ENCODE data around the gene PCDHAC2. TPM values are rescaled to one million over a fixed set of nuclear protein-coding genes. Genes with fewer than 3 reads are reported as not detected.
A peak's percentile ranks its signal among the peaks of the same experiment; 100 is the strongest.

Gene PCDHAC2
- total RNA-seq, 1 experiment from 2014 or later, result not detected

DNA sequence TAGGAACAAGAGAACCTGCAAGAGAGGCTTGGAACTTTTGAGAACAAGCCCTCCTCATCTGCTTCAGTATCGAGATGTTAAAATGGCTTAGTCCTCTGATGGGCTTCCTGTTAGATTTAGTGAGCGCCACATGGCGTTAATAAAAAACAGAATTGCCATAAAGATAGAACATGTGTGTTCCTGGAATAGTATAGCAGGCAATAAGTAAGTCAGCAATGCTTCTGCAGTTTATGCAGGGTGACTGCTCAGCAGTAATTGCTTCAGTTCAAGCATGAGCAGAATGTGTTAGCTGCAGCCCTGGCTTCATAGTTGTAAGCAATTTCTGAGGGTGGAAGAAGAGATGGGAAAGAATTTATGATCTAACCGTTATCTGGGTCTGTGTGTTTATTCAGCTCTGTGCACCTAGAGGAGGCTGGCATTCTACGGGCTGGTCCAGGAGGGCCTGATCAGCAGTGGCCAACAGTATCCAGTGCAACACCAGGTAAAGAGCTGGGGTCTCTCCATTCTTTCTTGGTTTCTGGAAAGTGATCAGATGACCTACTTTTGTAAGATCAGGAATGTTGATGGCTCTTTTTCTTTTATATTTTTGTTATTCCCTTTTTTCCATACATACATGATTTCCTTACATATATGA is 15.9 kb downstream of the PCDHAC2 start:
- DNase-seq (ENCODE audit: low read depth), result no peak

- DNase-seq (ENCODE audit: low read depth), result no peak
These were observed 19.8 kb downstream of the PCDHAC2 start for GRCh38 chr5:140986117-140986521.

DNA sequence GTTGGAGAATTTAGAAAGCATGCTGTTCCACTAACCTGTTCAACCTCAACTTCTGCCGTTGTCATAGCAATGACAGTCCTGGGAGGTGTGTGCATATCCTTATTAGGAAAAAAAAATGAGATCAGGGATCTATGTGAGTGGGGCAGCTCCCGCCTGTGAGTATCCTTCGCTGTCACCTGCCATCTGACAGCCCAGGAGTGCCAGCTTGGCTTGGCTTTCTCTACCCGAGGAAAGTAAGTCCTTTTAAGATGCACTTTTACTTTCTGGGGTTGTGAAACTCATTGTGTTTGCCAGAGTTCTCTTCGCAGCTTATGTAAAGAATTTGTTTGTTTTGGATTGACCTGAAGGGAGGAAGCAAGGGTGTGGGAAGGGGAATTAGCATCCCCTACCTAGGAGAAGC is 21.8 kb downstream of the PCDHAC2 start:
- no peak for DNase-seq (ENCODE audit: low read depth)

DNA sequence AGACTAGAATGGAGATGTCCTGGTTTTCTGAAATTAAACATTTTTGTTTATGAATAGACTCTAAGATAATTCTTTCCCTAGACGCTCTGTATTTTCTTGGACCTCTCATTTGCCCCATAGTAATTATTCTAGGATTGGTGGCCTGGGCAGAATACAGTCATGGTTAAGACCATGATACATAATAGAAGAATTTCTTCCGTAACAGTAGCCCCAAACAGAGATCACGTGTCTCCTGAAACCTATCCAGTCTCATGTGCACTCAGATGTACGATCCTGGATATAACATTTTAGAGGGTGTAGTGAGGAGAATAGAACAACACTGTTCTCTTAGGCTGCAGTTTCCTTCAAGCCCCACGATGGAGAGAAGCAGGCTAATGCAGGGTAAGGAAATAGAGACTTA is 22.3 kb downstream of the PCDHAC2 start:
- DNase-seq (ENCODE audit: low read depth), result no peak

GRCh38 chr5:140989254-140990020 is 23.2 kb downstream of the PCDHAC2 start:
- DNase-seq (ENCODE audit: low read depth), result no peak

GRCh38 chr5:140992828-140993227 is 26.6 kb downstream of the PCDHAC2 start:
- no peak for DNase-seq (ENCODE audit: low read depth)

DNA sequence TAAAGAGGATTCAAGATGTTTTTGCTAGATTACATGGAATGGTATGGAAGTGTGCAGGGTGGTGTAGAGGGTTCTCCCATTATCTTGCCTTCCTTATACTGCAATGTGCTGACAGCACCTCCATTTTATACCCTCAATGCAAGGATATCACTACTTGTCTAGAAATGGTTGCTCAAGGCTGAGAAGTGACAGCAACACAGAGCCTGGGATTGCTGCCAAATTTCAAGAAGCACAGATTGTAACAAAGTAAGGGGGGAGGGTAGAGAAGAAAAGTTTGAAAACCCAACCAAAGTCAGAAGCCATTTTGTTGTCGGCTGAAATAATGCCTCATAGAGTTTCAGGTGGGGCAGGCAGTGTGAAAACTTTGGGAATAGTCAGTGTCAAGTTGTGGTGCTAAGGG is 29.8 kb downstream of the PCDHAC2 start:
- DNase-seq (ENCODE audit: low read depth), result no peak

DNA sequence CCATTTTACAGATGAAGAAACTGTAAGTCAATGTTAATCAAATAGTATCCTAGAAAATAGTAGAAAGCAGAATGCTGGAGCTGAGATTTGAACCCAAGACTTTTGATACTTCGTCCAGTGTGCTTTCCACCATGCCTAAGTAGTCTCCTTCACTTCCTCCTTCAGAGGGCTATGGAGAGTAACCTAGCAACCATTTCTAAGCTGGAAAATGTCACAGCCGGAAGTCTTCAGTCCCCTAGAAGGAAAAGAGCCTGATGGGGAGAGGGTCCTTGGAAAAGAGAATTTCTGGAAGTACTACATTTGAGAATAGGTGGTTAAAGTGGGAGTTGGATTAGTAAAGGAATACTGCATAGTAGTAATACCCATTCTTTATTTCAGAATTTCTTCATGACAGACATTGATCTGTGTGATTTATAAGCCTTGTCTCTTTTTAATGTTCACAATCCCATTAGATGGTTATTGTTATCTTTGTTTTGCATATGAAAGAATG is 32.7 kb downstream of the PCDHAC2 start:
- no peak for DNase-seq (ENCODE audit: low read depth)

DNA sequence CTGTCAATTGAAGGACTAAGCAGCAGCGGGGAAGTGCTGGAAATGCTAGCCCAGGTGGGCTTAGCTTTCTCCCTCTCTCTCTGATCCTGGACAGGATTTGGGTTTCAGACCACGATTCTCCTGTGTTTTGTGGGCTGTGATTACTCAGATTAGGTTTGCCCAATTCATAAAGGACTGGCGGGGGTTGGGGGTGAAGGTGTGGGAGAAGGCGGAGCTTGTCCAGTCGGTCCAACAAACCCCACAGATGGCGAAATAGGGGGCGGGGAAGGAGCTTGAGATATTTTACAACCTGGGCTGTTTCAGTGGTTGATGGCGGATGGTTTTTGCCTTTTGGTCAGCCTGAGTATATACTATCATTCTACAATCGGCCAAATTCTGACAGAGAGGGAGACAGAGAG is 35.2 kb downstream of the PCDHAC2 start:
- no peak for DNase-seq (ENCODE audit: low read depth)

GRCh38 chr5:141001844-141002604 is 35.7 kb downstream of the PCDHAC2 start:
- no peak for DNase-seq (ENCODE audit: low read depth)

DNA sequence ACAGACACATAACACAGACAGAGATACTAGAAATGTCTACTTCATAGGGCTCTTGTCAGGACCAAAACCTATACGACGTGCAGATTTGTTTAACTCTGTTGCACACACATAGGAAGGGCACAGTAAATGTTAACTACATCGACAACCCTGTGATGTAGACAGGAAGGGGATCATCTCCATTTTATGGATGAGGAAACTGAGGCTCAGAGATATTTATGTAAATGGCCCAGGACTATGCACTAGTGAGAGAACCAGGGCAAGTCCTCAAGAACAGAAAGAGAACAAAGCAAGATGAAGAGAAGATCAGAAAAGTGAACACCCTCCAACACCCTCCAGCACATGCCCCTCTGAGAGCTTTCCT is 36.3 kb downstream of the PCDHAC2 start:
- no peak for DNase-seq (ENCODE audit: low read depth)

GRCh38 chr5:141003031-141003430 is 36.8 kb downstream of the PCDHAC2 start:
- DNase-seq (ENCODE audit: low read depth), result no peak

DNA sequence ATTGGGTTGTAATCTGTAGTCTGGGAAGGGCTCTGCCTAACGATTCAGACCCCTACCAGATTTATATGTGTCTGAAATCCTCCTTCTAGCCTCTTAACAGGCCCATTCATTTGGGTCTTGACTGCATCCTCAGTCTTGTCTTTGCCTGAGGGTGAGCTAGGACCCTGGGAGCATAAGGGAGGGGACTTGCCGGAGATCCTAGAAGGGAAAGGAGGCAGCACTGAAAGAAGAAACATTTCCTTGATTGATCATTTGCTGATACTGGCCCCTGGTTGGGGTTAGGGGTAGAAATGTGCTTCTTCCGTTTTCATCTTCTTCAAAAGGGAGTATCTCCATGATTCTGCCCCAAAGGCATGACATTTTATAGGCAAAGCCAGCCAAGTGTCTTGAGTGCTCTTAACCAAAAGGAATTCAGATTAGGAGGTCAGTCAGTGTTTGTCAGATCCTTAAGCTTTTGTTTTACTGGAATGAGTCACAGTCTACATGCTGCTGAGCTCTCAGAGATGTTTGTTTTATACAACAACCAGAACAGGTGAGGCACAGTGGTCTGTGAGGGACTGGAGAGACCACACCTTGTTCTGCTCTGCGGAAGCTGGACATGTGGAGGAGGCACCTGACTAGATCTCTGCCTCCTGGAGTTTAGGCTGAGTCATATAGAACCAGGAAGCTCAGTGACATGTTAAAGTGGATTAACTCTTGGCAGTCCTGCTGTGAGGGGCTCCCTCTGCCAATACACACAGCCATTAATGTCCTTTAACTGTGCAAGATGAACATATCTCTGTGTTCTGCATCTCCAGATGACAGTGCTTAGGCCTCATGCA is 37.7 kb downstream of the PCDHAC2 start:
- peak; percentile 18 for DNase-seq (ENCODE audit: low read depth)

- no peak for DNase-seq (ENCODE audit: low read depth)
These were observed 41.5 kb downstream of the PCDHAC2 start for GRCh38 chr5:141007791-141008190.

- no peak for DNase-seq (ENCODE audit: low read depth)
These were observed 43.9 kb downstream of the PCDHAC2 start for GRCh38 chr5:141010047-141010793.

- DNase-seq (ENCODE audit: low read depth), result no peak
These were observed 51.7 kb downstream of the PCDHAC2 start for GRCh38 chr5:141017943-141018342.

Measured in HT1080 (cell line).